ENCODE results near the gene TUBB4B.

The TUBB4B gene

GRCh38 chr9:137226338-137227053, 14.6 kb upstream of the TUBB4B start:
- no peak for DNase-seq

GRCh38 chr9:137227054-137227852, 13.8 kb upstream of the TUBB4B start, which contains the start of gene RNF224:
Gene RNF224 (plus strand): TSS chr9:137227502. CDS start chr9:137228336, 834 bp downstream.
- DNase-seq, result no peak

DNA sequence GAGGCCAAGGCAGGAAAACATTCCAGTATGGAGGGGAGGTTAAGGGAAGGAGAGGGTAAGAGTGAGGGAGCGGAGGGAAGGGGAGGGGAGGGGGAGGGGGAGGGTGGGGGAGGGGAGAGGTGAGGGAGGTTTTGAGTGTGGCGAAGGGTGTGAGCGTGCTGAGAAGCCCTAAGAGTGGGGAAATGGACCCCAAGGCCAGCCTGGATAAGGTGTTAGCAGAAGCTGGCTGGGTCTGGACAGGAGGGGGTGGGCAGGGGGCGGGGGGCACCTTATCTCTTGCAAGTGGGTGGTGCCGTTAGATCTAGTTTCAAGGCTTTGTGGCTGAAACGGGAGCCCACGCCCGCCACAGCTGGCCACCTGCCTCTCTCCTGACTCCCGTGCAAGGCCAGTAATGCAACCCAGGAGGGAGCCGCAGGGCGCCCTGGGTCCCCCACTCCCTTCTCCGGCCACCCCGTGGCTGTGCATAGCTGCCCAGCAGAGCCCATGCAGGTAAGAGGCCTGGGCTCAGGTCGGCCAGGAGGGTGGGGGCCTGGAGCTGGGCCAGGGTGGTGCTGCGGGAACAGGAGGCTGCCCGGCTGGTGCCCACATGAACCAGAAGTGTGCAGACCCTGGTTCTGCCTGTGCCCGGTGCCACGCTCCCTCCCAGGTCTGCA, 13.1 kb upstream of the TUBB4B start:
- no peak for DNase-seq

DNA sequence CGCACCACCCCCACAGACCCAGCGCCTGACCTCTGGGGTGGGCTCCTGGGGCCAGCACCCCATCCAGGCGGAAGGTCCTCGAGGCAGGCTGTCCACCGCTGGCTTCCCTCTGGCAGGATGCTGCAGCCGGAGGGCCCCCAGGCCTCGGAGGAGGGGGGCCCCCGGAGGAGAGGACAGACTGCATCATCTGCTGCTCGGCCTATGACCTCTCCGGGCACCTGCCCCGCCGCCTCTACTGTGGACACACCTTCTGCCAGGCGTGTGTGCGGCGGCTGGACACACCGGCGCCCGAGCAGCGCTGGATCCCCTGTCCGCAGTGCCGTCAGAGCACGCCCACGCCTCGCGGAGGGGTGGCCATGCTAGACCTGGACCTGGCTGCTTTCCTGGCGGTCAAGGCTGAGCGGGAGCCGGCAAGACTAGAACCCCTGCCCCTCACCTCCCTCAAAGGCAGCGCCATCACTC, 12.6 kb upstream of the TUBB4B start:
- no peak for DNase-seq

DNA sequence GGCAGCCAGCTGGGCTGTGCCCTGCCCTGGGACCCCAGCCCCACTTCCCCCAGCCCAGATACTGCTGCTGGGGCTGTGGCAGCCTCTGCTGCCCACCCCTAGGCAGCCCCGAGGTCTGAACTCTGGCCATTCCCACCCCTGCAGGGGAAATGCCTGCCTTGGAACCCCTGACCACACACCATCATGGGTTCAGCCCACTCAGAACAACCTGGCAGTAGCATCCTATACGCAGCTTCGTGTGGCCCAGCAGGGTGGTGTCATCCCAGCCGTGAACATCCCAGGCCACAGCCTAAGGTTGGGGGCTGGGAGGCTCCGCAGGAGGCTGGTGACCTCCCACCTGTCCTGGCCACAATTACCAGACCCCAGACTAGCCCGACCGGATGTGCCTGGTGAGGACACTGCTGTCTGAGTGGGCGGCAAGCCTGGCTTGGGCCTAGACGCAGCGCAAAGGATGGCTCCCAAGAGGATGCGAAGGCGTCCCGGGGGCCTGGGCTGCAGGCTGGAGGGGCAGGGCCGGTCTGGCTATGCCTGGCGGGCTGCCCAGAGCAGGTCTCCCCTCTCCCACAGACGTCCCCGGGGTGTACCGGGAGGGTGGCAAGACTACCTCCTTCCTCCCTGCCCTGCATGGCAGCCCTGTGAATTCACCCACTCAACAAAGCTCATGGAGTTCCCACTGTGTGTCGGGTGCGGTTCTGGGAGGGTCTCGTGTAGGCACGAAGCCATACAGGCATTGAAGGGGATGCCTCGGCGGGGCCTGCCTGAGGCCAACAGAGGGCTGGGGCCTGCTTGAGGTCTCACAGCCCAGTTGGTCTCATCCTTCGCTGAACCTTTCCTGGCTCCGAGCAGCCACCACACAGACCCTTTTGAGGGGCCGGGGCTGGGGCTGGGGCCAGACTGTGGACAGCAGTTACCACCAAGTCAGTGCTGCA, 11.9 kb upstream of the TUBB4B start:
- DNase-seq, result no peak

GRCh38 chr9:137229903-137230704, 11.0 kb upstream of the TUBB4B start:
- DNase-seq, result no peak

- no peak for DNase-seq
Observed at GRCh38 chr9:137230705-137231371, 10.2 kb upstream of the TUBB4B start, which contains the start of gene SLC34A3. Gene SLC34A3 (plus strand): TSS chr9:137230901. CDS start chr9:137231703, 802 bp downstream.

DNA sequence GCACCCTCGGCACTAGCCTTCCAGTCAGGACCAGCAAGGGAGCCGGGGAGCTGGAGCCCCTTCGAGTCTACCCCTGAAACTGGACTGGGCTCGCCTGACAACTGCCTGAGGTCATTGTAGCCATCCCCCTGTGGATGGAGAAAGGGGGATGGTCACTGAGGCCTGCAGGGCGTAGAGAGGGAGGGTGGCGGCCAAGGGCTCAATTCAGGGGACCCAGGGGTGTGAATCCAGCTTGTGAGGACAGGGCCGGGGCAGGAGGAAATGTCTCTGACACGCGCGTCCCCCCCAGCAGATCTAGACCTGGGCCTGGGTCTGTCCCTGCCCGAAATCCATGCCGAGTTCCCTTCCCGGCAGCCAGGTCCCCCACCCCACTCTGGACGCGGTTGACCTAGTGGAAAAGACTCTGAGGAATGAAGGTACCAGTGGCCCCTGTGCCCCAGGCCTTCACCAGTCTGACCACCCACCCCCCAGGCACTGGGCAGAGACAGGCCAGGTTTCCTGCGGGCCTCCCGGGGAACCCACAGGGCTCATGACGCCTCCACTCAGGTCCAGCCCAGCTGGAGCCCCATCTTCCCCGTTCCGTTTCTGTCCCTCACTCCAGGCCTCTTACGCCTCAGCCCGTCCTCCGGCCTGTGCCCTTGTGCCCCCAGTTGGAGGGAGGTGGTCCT, 9.6 kb upstream of the TUBB4B start:
- no peak for DNase-seq

DNA sequence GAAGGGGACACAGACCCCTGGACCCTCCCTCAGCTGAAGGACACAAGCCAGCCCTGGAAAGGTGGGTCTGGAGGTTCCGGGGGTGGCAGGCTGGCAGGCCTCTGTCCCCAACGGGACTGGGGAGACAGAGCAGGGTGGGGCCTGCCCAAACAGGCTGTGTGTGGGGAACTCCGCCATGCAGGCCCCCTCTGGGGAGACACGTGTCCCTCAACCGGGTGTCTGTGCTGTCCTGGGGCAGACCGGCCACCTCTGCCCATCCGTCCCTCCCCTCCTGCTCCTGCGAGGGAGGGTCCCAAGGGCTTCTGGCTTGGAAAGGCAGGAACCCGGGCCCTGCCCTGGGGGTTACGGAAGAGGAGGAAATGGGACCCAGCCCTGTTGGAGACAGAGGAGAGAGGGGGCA, 9.0 kb upstream of the TUBB4B start:
- DNase-seq, result no peak

DNA sequence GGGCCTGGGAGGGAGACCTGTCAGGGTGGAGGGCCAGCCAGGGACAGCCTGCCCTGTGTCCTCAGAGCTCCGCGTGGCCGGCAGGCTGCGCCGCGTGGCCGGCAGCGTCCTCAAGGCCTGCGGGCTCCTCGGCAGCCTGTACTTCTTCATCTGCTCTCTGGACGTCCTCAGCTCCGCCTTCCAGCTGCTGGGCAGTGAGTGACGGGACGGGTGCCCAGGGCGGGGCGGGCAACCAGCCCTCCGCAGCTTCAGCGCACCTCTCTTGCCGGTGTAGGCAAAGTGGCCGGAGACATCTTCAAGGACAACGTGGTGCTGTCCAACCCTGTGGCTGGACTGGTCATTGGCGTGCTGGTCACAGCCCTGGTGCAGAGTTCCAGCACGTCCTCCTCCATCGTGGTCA, 8.6 kb upstream of the TUBB4B start:
- DNase-seq, result no peak

GRCh38 chr9:137233143-137233980, 7.7 kb upstream of the TUBB4B start:
- DNase-seq, result no peak

DNA sequence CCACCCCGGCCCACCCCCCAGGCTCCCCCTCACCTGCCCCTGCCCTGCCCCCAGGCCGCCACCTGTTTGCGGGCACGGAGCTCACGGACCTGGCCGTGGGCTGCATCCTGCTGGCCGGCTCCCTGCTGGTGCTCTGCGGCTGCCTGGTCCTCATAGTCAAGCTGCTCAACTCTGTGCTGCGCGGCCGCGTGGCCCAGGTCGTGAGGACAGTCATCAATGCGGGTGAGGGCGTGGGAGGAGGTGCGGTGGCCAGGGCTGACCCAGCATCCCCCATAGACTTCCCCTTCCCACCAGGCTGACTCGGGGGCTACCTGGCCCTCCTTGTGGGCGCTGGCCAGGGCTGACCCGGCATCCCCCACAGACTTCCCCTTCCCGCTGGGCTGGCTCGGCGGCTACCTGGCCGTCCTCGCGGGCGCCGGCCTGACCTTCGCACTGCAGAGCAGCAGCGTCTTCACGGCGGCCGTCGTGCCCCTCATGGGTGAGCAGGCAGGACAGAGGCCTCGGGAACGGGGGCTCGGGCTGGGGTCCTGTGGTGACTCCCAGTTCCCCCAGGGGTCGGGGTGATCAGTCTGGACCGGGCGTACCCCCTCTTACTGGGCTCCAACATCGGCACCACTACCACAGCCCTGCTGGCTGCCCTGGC, 6.9 kb upstream of the TUBB4B start:
- no peak for DNase-seq

GRCh38 chr9:137234758-137235423, 6.2 kb upstream of the TUBB4B start:
- no peak for DNase-seq

DNA sequence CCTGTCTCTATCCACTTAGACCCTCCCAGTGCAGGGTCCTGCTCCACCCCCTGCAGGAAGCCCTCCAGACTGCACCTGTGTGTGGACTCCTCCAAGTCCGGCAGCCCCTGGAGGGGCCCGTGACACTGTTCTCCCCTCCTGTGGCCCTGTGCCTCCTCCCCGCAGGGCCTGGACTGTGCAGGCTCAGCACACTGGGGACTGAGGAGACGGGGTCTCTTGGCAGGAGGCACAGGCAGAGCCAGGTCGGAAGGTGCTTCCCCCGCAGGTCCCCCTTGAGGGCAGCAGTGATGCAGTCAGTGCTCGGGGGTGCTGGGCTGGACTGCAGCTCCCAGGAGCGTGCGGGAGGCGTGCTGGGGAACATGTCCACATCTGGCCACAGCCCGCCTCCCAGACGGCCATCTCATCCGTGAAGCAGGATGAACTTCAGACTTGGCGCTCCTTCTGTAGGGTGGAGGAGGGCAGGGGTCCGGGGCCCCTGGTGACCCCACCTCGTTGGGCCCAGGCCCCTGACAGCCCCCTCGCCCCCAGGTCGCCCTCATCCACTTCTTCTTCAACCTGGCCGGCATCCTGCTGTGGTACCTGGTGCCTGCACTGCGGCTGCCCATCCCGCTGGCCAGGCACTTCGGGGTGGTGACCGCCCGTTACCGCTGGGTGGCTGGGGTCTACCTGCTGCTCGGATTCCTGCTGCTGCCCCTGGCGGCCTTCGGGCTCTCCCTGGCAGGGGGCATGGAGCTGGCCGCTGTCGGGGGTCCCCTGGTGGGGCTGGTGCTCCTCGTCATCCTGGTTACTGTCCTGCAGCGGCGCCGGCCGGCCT, 5.5 kb upstream of the TUBB4B start:
- no peak for DNase-seq

DNA sequence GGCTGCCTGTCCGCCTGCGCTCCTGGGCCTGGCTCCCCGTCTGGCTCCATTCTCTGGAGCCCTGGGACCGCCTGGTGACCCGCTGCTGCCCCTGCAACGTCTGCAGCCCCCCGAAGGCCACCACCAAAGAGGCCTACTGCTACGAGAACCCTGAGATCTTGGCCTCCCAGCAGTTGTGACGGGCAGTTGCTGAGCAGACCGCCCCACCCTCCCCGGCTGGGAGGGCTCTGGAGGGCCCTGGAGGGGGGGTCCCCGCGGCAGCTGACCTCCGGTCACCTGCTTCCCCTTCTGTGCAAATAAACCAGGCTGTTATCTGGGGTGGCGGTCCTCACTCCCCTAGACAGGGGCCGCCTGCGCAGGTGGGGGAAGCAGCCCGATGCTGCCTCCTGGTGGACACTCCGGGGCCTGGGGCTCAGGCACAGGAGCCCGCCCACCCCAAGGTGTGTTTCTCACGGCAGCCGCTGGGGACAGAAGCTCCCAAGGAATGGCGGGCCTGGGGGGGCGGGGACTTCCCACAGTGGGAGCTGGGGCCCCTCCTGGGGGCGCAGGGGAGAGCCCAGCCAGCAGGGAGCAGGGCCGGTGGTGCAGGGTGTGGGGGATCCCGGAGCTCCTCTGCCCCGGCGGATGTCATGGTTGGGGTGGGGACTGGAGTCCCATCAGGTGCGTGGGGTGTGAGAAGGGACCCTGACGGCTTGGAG, 4.7 kb upstream of the TUBB4B start:
- peak; percentile 35 for DNase-seq

- peak; percentile 67 for DNase-seq
Observed at GRCh38 chr9:137236936-137237421, 4.1 kb upstream of the TUBB4B start.
